Mesodermal cell (in vitro differentiated cells): Measurements from ENCODE around the gene HOXB4.
A peak's percentile ranks its signal among the peaks of the same experiment; 100 is the strongest.

Experiments
- H3K27ac ChIP-seq: 2 replicates; pipeline ENCODE4 v1.7.0; 2013; ENCODE audit warnings: mild to moderate bottlenecking, low read depth, low read length, moderate library complexity; ENCODE audit not compliant: severe bottlenecking
- H3K36me3 ChIP-seq: 2 replicates; pipeline ENCODE4 v1.7.1; 2013; ENCODE audit warnings: mild to moderate bottlenecking, low read length, moderate library complexity; ENCODE audit not compliant: control insufficient read depth, insufficient read depth
- H3K4me1 ChIP-seq: one replicate; pipeline ENCODE4 v1.7.1; 2013; ENCODE audit warnings: mild to moderate bottlenecking, low read length; ENCODE audit not compliant: insufficient read depth, control insufficient read depth, poor library complexity, severe bottlenecking
- H3K4me3 ChIP-seq: 2 replicates; pipeline ENCODE4 v1.7.0; 2013; ENCODE audit warnings: low read length, control low read depth, mild to moderate bottlenecking; ENCODE audit not compliant: insufficient read depth, poor library complexity, severe bottlenecking; ENCODE audit errors: extremely low read depth
- H3K9me3 ChIP-seq: 2 replicates; pipeline ENCODE4 v1.7.1; 2013; ENCODE audit warnings: mild to moderate bottlenecking, low read length, moderate library complexity; ENCODE audit not compliant: control insufficient read depth
- WGBS, 2 experiments: methylation state at CpG; one replicate each; pipeline ENCODE4 v1.1.5; 2013; ENCODE audit warnings: missing lambda C conversion rate in 2 of 2; ENCODE audit not compliant: insufficient coverage in 2 of 2; 5-methylcytosine and 5-hydroxymethylcytosine counted together

HOXB4 gene

GRCh38 chr17:48620461-48621139 lies 42.5 kb upstream of the HOXB4 start:
- WGBS, 2 experiments: 4 to 13% methylated on average over 3 to 4 of the region's 6 CpGs
- H3K27ac ChIP-seq: no peak overlapping the region
- no peaks in the 10 kb centered on the region for H3K36me3 ChIP-seq
- peaks cover 5% of the 10 kb centered on the region for H3K4me1 ChIP-seq
- no peaks in the 10 kb centered on the region for H3K9me3 ChIP-seq
- no peak overlapping the region for H3K4me3 ChIP-seq

- WGBS, 2 experiments: 4% methylated on average over 22 to 28 of the region's 32 CpGs
- peak overlapping the region; percentile 50 for H3K27ac ChIP-seq
Measured at GRCh38 chr17:48619826-48620449, 41.8 kb upstream of the HOXB4 start.

DNA sequence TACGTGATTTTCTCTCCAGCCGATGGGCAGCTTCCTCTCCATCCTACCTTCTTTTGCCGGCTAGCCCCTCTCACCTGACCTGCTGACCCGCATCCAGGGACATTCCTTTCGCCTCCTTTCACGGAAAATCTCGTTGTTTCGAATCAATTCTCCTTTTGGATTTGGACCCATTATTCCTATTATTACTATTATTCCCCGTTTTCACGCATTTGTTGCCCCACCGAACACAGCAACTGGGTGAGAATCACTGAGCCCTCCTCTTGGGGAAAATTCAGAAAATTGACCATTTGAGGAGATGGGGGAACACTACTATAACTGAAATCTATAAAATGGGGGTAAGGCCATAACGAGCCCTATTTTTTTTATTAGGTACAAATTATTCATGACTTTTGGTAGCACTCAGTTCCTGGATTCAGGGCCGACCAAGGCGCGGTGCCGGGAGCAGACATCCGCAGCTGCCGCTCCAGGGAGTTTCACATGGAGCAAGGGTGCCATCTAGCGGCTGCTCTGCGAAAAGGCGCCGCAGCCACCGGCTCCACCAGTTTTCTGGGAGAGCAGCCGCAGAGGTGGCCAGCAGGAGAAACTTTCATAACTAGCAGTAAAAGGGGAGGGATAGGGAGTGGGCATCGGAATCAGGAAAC lies 40.2 kb upstream of the HOXB4 start:
- no peaks in the 10 kb centered on the region for H3K9me3 ChIP-seq
- peak overlapping the region; percentile 17 for H3K4me3 ChIP-seq
- no peak overlapping the region for H3K27ac ChIP-seq
- 1% methylated on average over 17 to 19 of the region's 25 CpGs for WGBS, 2 experiments
- H3K36me3 ChIP-seq: no peaks in the 10 kb centered on the region
- peaks cover 5% of the 10 kb centered on the region for H3K4me1 ChIP-seq

More at GRCh38 chr17:48619826-48620449, 41.8 kb upstream of the HOXB4 start:
- H3K4me3 ChIP-seq: no peak overlapping the region
- H3K9me3 ChIP-seq: no peaks in the 10 kb centered on the region
- peaks cover 5% of the 10 kb centered on the region for H3K4me1 ChIP-seq
- no peaks in the 10 kb centered on the region for H3K36me3 ChIP-seq

DNA sequence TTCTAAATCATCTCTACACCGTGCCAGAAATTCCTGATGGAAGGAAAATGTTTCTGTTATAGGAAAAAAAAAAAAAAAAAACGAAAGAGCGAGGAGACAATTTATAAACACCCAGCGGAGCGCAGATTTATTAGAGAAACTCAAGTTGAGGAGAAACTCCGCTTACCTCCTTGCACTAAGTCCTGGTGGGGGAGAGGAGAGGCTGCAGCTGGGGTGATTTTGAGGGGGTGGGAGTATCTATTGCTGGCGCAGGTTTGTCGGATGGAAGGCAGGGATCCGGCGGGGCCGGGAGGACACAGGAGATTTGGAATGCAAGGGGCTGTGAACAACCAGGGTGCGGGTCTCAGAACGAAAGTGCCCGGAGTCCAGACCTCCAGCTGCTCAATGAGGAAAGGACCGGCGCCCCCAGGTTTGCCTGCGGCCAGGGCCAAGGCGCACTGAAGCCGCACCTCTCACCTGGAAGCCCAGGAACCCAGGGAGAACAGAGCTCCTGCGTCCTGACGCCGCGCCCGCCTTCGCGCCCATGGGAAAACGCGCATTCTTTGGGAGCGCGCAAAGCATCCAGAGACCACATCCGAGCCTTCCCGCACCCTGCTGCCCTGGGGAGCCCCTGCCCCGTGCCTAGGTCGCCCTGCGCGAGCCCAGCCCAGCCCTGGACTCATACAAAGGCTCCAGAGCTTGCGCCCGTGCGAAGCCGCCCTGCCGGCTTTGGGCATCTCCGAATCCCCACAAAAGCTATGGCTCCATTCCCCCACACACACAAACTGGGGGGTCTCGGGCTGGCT lies 39.5 kb upstream of the HOXB4 start:
- Histone ChIP-seq H3K9me3 (no peaks in the 10 kb centered on the region), H3K4me3 (no peak overlapping the region), H3K4me1 (peaks cover 5% of the 10 kb centered on the region), H3K36me3 (no peaks in the 10 kb centered on the region), H3K27ac (no peak overlapping the region)
- 3% methylated on average over 38 to 39 of the region's 43 CpGs for WGBS, 2 experiments

GRCh38 chr17:48616717-48617470 lies 38.7 kb upstream of the HOXB4 start:
- no peak overlapping the region for H3K4me3 ChIP-seq
- peak overlapping the region; percentile 56 for H3K27ac ChIP-seq
- no peaks in the 10 kb centered on the region for H3K9me3 ChIP-seq
- peaks cover 6% of the 10 kb centered on the region for H3K4me1 ChIP-seq
- WGBS, 2 experiments: 5 to 7% methylated on average over 11 to 12 of the region's 15 CpGs
- no peaks in the 10 kb centered on the region for H3K36me3 ChIP-seq

GRCh38 chr17:48615963-48616716 lies 38.0 kb upstream of the HOXB4 start:
- no peak overlapping the region for H3K4me3 ChIP-seq

DNA sequence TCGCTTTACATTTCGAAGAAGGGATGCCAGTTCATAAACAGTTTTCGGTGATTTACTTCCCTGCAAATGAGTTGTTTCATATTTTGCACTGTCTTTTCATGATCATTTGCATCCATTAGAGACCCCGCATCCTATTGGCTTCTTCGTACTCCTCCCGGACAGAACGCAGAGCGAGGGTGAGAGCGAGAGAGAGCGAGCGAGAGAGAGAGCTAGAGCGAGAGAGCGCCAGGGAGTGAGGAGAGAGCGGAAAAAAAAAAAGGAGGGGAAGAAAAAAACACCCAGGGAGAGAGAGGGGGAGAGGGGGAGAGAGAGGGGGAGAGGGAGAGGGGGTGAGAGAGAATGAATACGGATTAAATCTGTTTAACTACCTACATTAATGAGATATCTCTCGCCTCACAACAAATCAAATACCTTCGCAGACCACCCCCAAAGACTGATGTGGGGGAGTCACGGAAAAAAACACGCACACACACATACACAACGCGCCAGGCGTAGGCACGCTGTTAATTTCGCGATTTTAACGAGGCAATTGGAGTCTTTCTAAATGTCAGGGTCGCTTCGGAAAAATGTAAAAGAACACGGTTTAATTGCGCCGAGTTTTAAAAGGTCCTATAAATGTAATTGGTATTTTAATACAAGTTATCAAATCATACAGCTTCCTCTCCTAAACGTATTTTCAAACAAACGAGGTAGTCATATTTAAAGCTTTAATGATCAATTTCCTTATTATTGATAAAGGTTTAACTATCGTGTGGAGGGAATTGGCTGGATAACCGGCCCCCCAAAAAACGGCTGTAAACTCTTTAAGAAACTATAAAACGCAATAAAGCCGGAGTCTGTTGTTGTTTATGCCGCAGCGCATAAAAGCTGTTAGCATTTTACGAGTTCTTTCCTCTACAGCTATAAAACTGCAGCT lies 37.2 kb upstream of the HOXB4 start, which contains the start of gene HOXB8:
TSS of gene HOXB8 (minus strand) at position 246 of the 916 bp plus-strand sequence. CDS start 588 bp downstream, outside the sequence.
- WGBS, 2 experiments: 15 to 17% methylated on average over 9 to 10 of the region's 41 CpGs
- Histone ChIP-seq H3K27ac (peak within 1 kb of the TSS; percentile 74), H3K9me3 (no peaks in the 10 kb centered on the region), H3K36me3 (no peaks in the 10 kb centered on the region), H3K4me3 (peak within 1 kb of the TSS; percentile 45), H3K4me1 (peaks cover 15% of the 10 kb centered on the region)

More at GRCh38 chr17:48615963-48616716, 38.0 kb upstream of the HOXB4 start:
- Histone ChIP-seq H3K4me1 (peaks cover 9% of the 10 kb centered on the region), H3K9me3 (no peaks in the 10 kb centered on the region), H3K36me3 (no peaks in the 10 kb centered on the region), H3K27ac (peak overlapping the region; percentile 24)
- 6 to 21% methylated on average over 4 to 7 of the region's 17 CpGs for WGBS, 2 experiments

GRCh38 chr17:48613862-48614694 lies 35.9 kb upstream of the HOXB4 start:
- no peaks in the 10 kb centered on the region for H3K36me3 ChIP-seq
- peak overlapping the region; percentile 45 for H3K4me3 ChIP-seq
- H3K9me3 ChIP-seq: no peaks in the 10 kb centered on the region
- WGBS, 2 experiments: 1 to 2% methylated on average over 45 to 47 of the region's 55 CpGs
- peaks cover 22% of the 10 kb centered on the region for H3K4me1 ChIP-seq
- peak overlapping the region; percentile 74 for H3K27ac ChIP-seq
